K562 (cell line): ENCODE results near the gene KCNT1. TPM values are rescaled to one million over a fixed set of nuclear protein-coding genes. Genes with fewer than 3 reads are reported as not detected.

Experiments
- ATAC-seq: fragments of 200-7000 bp; cut with Tn5 transposase; 3 replicates; pipeline ENCODE4 v1.9.1; 2020; ENCODE audit warnings: moderate library complexity
- BruUV-seq: library from RNA; stranded (reverse); fragments of 400-500 nt; replicated peaks from 2 replicates; lab custom pipeline; 2021; lab: Mats Ljungman, UMichigan
- CTCF ChIA-PET: fragments of 300-600 bp; formaldehyde crosslinking; extraction: SDS; loops from one replicate; lab custom pipeline; 2021; ENCODE audit warnings: low intra/inter-chr PET ratio; lab: Yijun Ruan, JAX
- POLR2A ChIA-PET: fragments of 300-600, 350-650 bp; sonication (Branson Sonifier 250); formaldehyde crosslinking; extraction: SDS; loops from one replicate; lab custom pipeline; 2021; ENCODE audit warnings: antibody characterized with exemption, inconsistent platforms; lab: Yijun Ruan, JAX
- DNase-seq, 4 experiments: peaks; one replicate each; pipeline versions ENCODE4 v3.0.0 to v3.0.0-alpha.2; 2011 to 2018; ENCODE audit warnings: low spot score in 3 of 4, mixed read lengths in 3 of 4; ENCODE audit errors: extremely low read depth in 1 of 4
- FAIRE-seq: peaks from 2 replicates; lab custom pipeline; 2011; peaks lifted over from hg19 to GRCh38; lab: Jason Lieb, UNC
- H2AFZ ChIP-seq: 2 replicates; pipeline ENCODE4 v1.6.0; 2011; ENCODE audit warnings: low read depth, low read length, control low read depth, inconsistent platforms
- H3K27ac ChIP-seq: fragments of 200-600 bp; 3 replicates; pipeline ENCODE4 v1.8.0; 2011; ENCODE audit warnings: low read depth, mild to moderate bottlenecking, control low read depth, inconsistent platforms, low read length, moderate library complexity, mixed read lengths; ENCODE audit errors: extremely low read depth
- H3K27me3 ChIP-seq, 2 experiments: fragments of 300-600 bp in 1 of 2; 2 replicates in 1 of 2; 3 replicates in 1 of 2; pipeline versions ENCODE4 v1.6.0 to v1.8.0; 2011; ENCODE audit warnings: inconsistent platforms in 2 of 2, low read length in 2 of 2, mild to moderate bottlenecking in 1 of 2, mixed read lengths in 1 of 2, moderate library complexity in 1 of 2; ENCODE audit not compliant: control insufficient read depth in 2 of 2, insufficient read depth in 2 of 2
- H3K36me3 ChIP-seq: fragments of 300-600 bp; 3 replicates; pipeline ENCODE4 v1.8.0; 2011; ENCODE audit warnings: mild to moderate bottlenecking, low read length, inconsistent platforms; ENCODE audit not compliant: control insufficient read depth, insufficient read depth
- H3K4me1 ChIP-seq, 2 experiments: fragments of 200-600 bp in 1 of 2; replicated peaks in 1 of 2; 2 replicates in 1 of 2; 3 replicates in 1 of 2; pipeline versions ENCODE4 v1.5.1 to v1.8.0; 2011; ENCODE audit warnings: inconsistent platforms in 2 of 2, low read length in 2 of 2, mild to moderate bottlenecking in 1 of 2, mixed read lengths in 1 of 2, moderate library complexity in 1 of 2; ENCODE audit not compliant: control insufficient read depth in 2 of 2, insufficient read depth in 2 of 2
- H3K4me2 ChIP-seq: 2 replicates; pipeline ENCODE4 v1.6.1; 2011; ENCODE audit warnings: low read length, control low read depth, inconsistent platforms, mixed read lengths; ENCODE audit not compliant: insufficient read depth
- H3K4me3 ChIP-seq: fragments of 200-600 bp; sonication (generic), shearing (Covaris generic); 2 replicates; pipeline ENCODE4 v1.5.1; 2016; ENCODE audit warnings: control low read depth, inconsistent platforms
- H3K79me2 ChIP-seq: fragments of 200-600 bp; 3 replicates; pipeline ENCODE4 v1.8.0; 2011; ENCODE audit warnings: low read length, inconsistent platforms; ENCODE audit not compliant: control insufficient read depth, insufficient read depth
- H3K9ac ChIP-seq, 2 experiments: 2 replicates each; pipeline versions ENCODE4 v1.6.0 to v1.6.1; 2011; ENCODE audit warnings: low read depth in 2 of 2, low read length in 2 of 2, control low read depth in 1 of 2, inconsistent platforms in 1 of 2, mild to moderate bottlenecking in 1 of 2, mixed read lengths in 1 of 2; ENCODE audit not compliant: insufficient read depth in 1 of 2
- H3K9me1 ChIP-seq: one replicate; pipeline ENCODE4 v1.6.0; 2011; ENCODE audit warnings: inconsistent platforms, mild to moderate bottlenecking, low read length, moderate library complexity; ENCODE audit not compliant: control insufficient read depth, insufficient read depth
- H3K9me3 ChIP-seq: replicated peaks from 2 replicates; pipeline ENCODE4 v1.5.1; 2011; ENCODE audit warnings: low read depth, low read length, inconsistent platforms; ENCODE audit not compliant: control insufficient read depth, insufficient read depth
- H4K20me1 ChIP-seq: replicated peaks from 2 replicates; pipeline ENCODE4 v1.6.1; 2011; ENCODE audit warnings: low read length, inconsistent platforms, mixed read lengths; ENCODE audit not compliant: control insufficient read depth, insufficient read depth
- BHLHE40 ChIP-seq: IDR thresholded peaks from 2 replicates; pipeline ENCODE4 v1.6.1; 2011; ENCODE audit warnings: low read length, improper control_type of control experiment
- ELF2 ChIP-seq: fragments of 250-450 bp; sonication (Bioruptor Pico); IDR thresholded peaks from 2 replicates; pipeline ENCODE4 v1.5.0; 2021; ENCODE audit warnings: mild to moderate bottlenecking
- SMARCB1 ChIP-seq: IDR thresholded peaks from 2 replicates; pipeline ENCODE4 v1.6.1; 2011; ENCODE audit warnings: improper control_type of control experiment, low read depth; ENCODE audit not compliant: insufficient read length
- TARDBP ChIP-seq: fragments of 450-650 bp; IDR thresholded peaks from 2 replicates; pipeline ENCODE4 v1.6.1; 2016
- WHSC1 ChIP-seq: IDR thresholded peaks from one replicate; pipeline ENCODE4 v1.6.1; 2012; ENCODE audit warnings: low read length, control low read depth, inconsistent platforms
- ZC3H11A ChIP-seq: IDR thresholded peaks from 2 replicates; pipeline ENCODE4 v1.6.1; 2012; ENCODE audit warnings: low read depth, low read length, improper control_type of control experiment
- ZFP1 ChIP-seq: fragments of 450-650 bp; formaldehyde crosslinking; IDR thresholded peaks from 2 replicates; pipeline ENCODE4 v1.4.0; 2020; ENCODE audit warnings: mild to moderate bottlenecking, mixed read lengths
- ZNF133 ChIP-seq: fragments of 250-450 bp; sonication (Bioruptor Pico); IDR thresholded peaks from 2 replicates; pipeline ENCODE4 v1.4.0; 2020; ENCODE audit warnings: mild to moderate bottlenecking
- ZNF431 ChIP-seq: sonication (generic); formaldehyde crosslinking; IDR thresholded peaks from 2 replicates; pipeline ENCODE4 v1.8.0; 2022; ENCODE audit warnings: mild to moderate bottlenecking, missing genetic modification reagents
- WGBS: fragments of 100-300 bp; shearing (Covaris generic); methylation state at CpG from one replicate; pipeline ENCODE4 v1.1.6; 2016; ENCODE audit warnings: low coverage, mixed read lengths; ENCODE audit not compliant: insufficient coverage; ENCODE audit errors: missing lambda C conversion rate; 5-methylcytosine and 5-hydroxymethylcytosine counted together
- in situ Hi-C: fragments of 300-500 bp; cut with MboI; formaldehyde crosslinking; loops from 4 replicates; pipeline ENCODE4 v1.15.0; 2018; ENCODE audit warnings: inconsistent platforms, mixed read lengths
- intact Hi-C: fragments of 100-400 bp; cut with micrococcal nuclease; formaldehyde crosslinking; loops from 2 replicates; pipeline ENCODE4 v1.14.2; 2022
- polyA plus RNA-seq, 8 experiments: library from polyadenylated mRNA; depleted of rRNA in 4 of 8; stranded (reverse) in 5 of 8; unstranded in 3 of 8; fragments of >200 nt; fragmentation: Nextera tagmentation in 2 of 8; fragmentation: Illumina TruSeq in 1 of 8; extraction: Ambion mirVana in 2 of 8; extraction: Trizol in 1 of 8; gene quantifications; 2 replicates each; pipeline versions ENCODE4 v1.2.1 to v1.2.3, GENCODE V29; 2011 to 2014; ENCODE audit warnings: inconsistent platforms in 1 of 8, missing spikeins in 1 of 8
- total RNA-seq, 7 experiments: library from RNA; depleted of rRNA in 6 of 7; stranded (reverse); fragments of >200 nt in 6 of 7; fragmentation: Illumina TruSeq in 2 of 7; extraction: Trizol in 2 of 7; gene quantifications; 2 replicates each; pipeline versions ENCODE4 v1.2.1 to v1.2.3, GENCODE V29; 2011 to 2021; ENCODE audit warnings: low replicate concordance in 1 of 7
- TF ChIP-seq, protein P1 (sequence below): fragments of 250-450 bp; sonication (Bioruptor Pico); IDR thresholded peaks from 2 replicates; pipeline ENCODE4 v1.8.0; 2022; ENCODE audit warnings: inconsistent platforms
- TF ChIP-seq, protein P2 (sequence below): sonication (generic); formaldehyde crosslinking; IDR thresholded peaks from 2 replicates; pipeline ENCODE4 v1.8.0; 2022; ENCODE audit warnings: missing genetic modification reagents, mild to moderate bottlenecking, moderate library complexity, borderline replicate concordance
- TF ChIP-seq, protein P3 (sequence below), 3 experiments: IDR thresholded peaks in 2 of 3; conservative IDR thresholded peaks in 1 of 3; 2 replicates each; pipeline ENCODE4 v1.5.1; 2011 to 2012; ENCODE audit warnings: low read length in 3 of 3, mild to moderate bottlenecking in 3 of 3, control low read depth in 2 of 3, improper control_type of control experiment in 1 of 3, inconsistent platforms in 1 of 3, low read depth in 1 of 3, mixed read lengths in 1 of 3, moderate library complexity in 1 of 3; ENCODE audit not compliant: insufficient read depth in 2 of 3
- TF ChIP-seq, protein P4 (sequence below): sonication (generic); formaldehyde crosslinking; IDR thresholded peaks from 2 replicates; pipeline ENCODE4 v1.4.0; 2020; ENCODE audit warnings: mild to moderate bottlenecking, missing genetic modification reagents

Gene KCNT1
- total and polyA plus RNA-seq, 9 of the 15 experiments (the other 6 are each of a cell fraction or from before 2014, with no cell fraction given): 0.05 TPM; not detected in 8

DNA sequence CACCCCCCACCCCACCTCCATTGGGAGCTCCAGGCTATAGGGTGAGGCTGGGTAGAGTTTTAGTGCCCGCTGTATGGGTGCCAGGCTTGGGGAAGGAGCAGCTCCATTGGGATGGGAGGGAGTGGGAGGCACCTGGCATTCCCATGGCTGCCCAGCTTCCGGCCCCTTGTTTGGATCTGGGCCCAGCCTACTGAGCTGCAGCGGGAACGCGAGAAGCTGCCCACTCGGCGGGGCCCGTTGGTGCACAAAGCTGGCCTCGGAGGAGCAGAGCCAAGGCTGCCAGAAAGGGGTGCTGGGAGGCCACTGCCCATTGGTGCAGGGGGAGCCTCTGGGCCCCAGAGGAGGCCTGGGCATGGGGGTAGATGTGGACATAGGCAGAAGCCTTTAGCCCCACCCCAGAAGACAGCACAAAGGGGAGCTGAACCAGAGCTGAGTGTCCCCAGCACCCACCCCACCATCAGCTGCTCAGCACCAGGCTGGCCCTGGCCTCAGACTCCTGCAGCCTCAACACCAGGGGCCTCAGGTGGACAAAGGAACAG is 34.5 kb upstream of the KCNT1 start:
- Histone ChIP-seq H3K4me2 (no peak overlapping the region), H4K20me1 (peaks cover 7% of the 10 kb centered on the region; the same call in 1 of the 2 replicates), H3K27ac (no peak overlapping the region), H3K4me1 (peaks cover 0 to 9% of the 10 kb centered on the region in 2 experiments; a peak in 1 of 5 replicates), H3K4me3 (no peak overlapping the region), H3K9ac (no peak overlapping the region), H3K27me3 (peaks cover 13 to 49% of the 10 kb centered on the region in 2 experiments; a peak in 3 of 5 replicates), H2AFZ (no peak overlapping the region), H3K9me3 (no peaks in the 10 kb centered on the region), H3K9me1 (no peaks in the 10 kb centered on the region), H3K36me3 (no peaks in the 10 kb centered on the region), H3K79me2 (no peaks in the 10 kb centered on the region)
- TF ChIP-seq, protein P1, sequence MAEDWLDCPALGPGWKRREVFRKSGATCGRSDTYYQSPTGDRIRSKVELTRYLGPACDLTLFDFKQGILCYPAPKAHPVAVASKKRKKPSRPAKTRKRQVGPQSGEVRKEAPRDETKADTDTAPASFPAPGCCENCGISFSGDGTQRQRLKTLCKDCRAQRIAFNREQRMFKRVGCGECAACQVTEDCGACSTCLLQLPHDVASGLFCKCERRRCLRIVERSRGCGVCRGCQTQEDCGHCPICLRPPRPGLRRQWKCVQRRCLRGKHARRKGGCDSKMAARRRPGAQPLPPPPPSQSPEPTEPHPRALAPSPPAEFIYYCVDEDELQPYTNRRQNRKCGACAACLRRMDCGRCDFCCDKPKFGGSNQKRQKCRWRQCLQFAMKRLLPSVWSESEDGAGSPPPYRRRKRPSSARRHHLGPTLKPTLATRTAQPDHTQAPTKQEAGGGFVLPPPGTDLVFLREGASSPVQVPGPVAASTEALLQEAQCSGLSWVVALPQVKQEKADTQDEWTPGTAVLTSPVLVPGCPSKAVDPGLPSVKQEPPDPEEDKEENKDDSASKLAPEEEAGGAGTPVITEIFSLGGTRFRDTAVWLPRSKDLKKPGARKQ (CRISPR knock-in tag): no peak
- TF ChIP-seq, protein P2, sequence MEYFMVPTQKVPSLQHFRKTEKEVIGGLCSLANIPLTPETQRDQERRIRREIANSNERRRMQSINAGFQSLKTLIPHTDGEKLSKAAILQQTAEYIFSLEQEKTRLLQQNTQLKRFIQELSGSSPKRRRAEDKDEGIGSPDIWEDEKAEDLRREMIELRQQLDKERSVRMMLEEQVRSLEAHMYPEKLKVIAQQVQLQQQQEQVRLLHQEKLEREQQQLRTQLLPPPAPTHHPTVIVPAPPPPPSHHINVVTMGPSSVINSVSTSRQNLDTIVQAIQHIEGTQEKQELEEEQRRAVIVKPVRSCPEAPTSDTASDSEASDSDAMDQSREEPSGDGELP: no peak
- no peak for TF ChIP-seq TARDBP
- TF ChIP-seq ZNF431: no peak
- TF ChIP-seq BHLHE40: no peak
- no peak for TF ChIP-seq ZC3H11A
- TF ChIP-seq, protein P3, sequence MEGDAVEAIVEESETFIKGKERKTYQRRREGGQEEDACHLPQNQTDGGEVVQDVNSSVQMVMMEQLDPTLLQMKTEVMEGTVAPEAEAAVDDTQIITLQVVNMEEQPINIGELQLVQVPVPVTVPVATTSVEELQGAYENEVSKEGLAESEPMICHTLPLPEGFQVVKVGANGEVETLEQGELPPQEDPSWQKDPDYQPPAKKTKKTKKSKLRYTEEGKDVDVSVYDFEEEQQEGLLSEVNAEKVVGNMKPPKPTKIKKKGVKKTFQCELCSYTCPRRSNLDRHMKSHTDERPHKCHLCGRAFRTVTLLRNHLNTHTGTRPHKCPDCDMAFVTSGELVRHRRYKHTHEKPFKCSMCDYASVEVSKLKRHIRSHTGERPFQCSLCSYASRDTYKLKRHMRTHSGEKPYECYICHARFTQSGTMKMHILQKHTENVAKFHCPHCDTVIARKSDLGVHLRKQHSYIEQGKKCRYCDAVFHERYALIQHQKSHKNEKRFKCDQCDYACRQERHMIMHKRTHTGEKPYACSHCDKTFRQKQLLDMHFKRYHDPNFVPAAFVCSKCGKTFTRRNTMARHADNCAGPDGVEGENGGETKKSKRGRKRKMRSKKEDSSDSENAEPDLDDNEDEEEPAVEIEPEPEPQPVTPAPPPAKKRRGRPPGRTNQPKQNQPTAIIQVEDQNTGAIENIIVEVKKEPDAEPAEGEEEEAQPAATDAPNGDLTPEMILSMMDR (IDR thresholded peaks at IDR 0.05 in 2 of 3, conservative IDR thresholded peaks at IDR 0.05 in 1 of 3; ENCODE audit: insufficient read depth in 2 of 3, low read depth in 1 of 3, low read length in 3 of 3): no peak
- no peak for TF ChIP-seq ZFP1 (CRISPR knock-in tag)
- TF ChIP-seq ZNF133 (CRISPR knock-in tag): no peak
- TF ChIP-seq ELF2 (CRISPR knock-in tag): no peak
- TF ChIP-seq SMARCB1: no peak
- TF ChIP-seq WHSC1: no peak
- TF ChIP-seq, protein P4, sequence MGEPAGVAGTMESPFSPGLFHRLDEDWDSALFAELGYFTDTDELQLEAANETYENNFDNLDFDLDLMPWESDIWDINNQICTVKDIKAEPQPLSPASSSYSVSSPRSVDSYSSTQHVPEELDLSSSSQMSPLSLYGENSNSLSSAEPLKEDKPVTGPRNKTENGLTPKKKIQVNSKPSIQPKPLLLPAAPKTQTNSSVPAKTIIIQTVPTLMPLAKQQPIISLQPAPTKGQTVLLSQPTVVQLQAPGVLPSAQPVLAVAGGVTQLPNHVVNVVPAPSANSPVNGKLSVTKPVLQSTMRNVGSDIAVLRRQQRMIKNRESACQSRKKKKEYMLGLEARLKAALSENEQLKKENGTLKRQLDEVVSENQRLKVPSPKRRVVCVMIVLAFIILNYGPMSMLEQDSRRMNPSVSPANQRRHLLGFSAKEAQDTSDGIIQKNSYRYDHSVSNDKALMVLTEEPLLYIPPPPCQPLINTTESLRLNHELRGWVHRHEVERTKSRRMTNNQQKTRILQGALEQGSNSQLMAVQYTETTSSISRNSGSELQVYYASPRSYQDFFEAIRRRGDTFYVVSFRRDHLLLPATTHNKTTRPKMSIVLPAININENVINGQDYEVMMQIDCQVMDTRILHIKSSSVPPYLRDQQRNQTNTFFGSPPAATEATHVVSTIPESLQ (CRISPR knock-in tag): no peak
- DNase-seq: no peak
- in situ Hi-C loops (no loop called here), intact Hi-C loops (no loop called here)
- ChIA-PET POLR2A (interaction anchor here (0.6 kb wide), 1 partner anchor 70 kb away, joined by 3 read pairs; no protein-coding TSS in a partner anchor), CTCF (interaction anchor here (0.6 kb wide), 1 partner anchor 35 kb away, joined by 3 read pairs; no protein-coding TSS in a partner anchor)
- no peak for FAIRE-seq
- no peak for ATAC-seq
- no TSS peak for BruUV-seq
- WGBS: 0% methylated on average over 8 of the region's 9 CpGs
